ENCODE data around the gene ZNF777. TPM values are rescaled to one million over a fixed set of nuclear protein-coding genes. Genes with fewer than 3 reads are reported as not detected.
A peak's percentile ranks its signal among the peaks of the same experiment; 100 is the strongest.

Gene ZNF777
- total and polyA plus RNA-seq, 2 of the 4 experiments (the other 2 are of a cell fraction) = 3.2 to 6.5 TPM

DNA sequence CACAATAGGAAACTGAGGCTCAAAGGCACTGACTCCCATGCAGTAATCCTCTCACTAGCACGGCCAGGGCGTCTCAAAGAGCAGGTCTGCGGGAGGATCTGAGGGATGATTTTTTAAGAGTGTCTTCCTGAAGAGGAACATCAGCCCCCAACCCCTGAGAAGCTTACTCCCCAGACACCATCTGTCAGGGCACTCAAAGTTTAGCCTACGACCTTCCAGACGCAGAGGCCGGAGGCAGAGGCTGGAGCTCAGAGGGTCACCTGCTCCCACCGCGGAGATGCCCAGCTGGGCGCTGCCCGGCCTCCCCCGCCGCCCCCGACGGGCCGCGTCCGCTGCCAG, 1.7 kb downstream of the ZNF777 start:
- TF ChIP-seq MAZ (IDR thresholded peaks at IDR 0.05; ENCODE audit: borderline replicate concordance, low read depth, low read length) (no peak), NFE2L2 (IDR thresholded peaks at IDR 0.05; ENCODE audit: low read depth, low read length) (no peak), FOS (IDR thresholded peaks at IDR 0.05; ENCODE audit: low read depth, low read length) (no peak), CEBPB (IDR thresholded peaks at IDR 0.05; ENCODE audit: low read depth, low read length) (no peak), MAFK (IDR thresholded peaks at IDR 0.05; ENCODE audit: low read depth, low read length) (no peak), RCOR1 (IDR thresholded peaks at IDR 0.05; ENCODE audit: insufficient replicate concordance, low read length) (no peak), CHD1 (IDR thresholded peaks at IDR 0.05; ENCODE audit: low read depth, low read length) (no peak), BHLHE40 (IDR thresholded peaks at IDR 0.05; ENCODE audit: low read depth, low read length) (no peak), RFX5 (IDR thresholded peaks at IDR 0.05; ENCODE audit: low read depth, low read length) (no peak), RAD21 (IDR thresholded peaks at IDR 0.05; ENCODE audit: low read length) (no peak), SMC3 (IDR thresholded peaks at IDR 0.05; ENCODE audit: low read depth, low read length) (no peak), POLR2A (IDR thresholded peaks at IDR 0.05; ENCODE audit: low read depth, low read length) (no peak), MXI1 (IDR thresholded peaks at IDR 0.05; ENCODE audit: borderline replicate concordance, low read depth, low read length) (no peak)
- TF ChIP-seq, protein P1, sequence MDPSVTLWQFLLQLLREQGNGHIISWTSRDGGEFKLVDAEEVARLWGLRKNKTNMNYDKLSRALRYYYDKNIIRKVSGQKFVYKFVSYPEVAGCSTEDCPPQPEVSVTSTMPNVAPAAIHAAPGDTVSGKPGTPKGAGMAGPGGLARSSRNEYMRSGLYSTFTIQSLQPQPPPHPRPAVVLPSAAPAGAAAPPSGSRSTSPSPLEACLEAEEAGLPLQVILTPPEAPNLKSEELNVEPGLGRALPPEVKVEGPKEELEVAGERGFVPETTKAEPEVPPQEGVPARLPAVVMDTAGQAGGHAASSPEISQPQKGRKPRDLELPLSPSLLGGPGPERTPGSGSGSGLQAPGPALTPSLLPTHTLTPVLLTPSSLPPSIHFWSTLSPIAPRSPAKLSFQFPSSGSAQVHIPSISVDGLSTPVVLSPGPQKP (IDR thresholded peaks at IDR 0.05; ENCODE audit: borderline replicate concordance, low read depth, low read length) = no peak
- TF ChIP-seq, protein P2, sequence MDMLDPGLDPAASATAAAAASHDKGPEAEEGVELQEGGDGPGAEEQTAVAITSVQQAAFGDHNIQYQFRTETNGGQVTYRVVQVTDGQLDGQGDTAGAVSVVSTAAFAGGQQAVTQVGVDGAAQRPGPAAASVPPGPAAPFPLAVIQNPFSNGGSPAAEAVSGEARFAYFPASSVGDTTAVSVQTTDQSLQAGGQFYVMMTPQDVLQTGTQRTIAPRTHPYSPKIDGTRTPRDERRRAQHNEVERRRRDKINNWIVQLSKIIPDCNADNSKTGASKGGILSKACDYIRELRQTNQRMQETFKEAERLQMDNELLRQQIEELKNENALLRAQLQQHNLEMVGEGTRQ (IDR thresholded peaks at IDR 0.05; ENCODE audit: low read depth, low read length) = no peak
- TF ChIP-seq, protein P3, sequence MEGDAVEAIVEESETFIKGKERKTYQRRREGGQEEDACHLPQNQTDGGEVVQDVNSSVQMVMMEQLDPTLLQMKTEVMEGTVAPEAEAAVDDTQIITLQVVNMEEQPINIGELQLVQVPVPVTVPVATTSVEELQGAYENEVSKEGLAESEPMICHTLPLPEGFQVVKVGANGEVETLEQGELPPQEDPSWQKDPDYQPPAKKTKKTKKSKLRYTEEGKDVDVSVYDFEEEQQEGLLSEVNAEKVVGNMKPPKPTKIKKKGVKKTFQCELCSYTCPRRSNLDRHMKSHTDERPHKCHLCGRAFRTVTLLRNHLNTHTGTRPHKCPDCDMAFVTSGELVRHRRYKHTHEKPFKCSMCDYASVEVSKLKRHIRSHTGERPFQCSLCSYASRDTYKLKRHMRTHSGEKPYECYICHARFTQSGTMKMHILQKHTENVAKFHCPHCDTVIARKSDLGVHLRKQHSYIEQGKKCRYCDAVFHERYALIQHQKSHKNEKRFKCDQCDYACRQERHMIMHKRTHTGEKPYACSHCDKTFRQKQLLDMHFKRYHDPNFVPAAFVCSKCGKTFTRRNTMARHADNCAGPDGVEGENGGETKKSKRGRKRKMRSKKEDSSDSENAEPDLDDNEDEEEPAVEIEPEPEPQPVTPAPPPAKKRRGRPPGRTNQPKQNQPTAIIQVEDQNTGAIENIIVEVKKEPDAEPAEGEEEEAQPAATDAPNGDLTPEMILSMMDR (conservative IDR thresholded peaks at IDR 0.05; ENCODE audit: low read depth, low read length) = no peak
- peak overlapping the region; percentile 33 for H2AK9ac ChIP-seq (replicated peaks; ENCODE audit: low read depth, low read length, poor library complexity)
- H3K56ac ChIP-seq (ENCODE audit: extremely low read depth, insufficient read depth, low read length) = no peak overlapping the region
- BruUV-seq (replicated peaks) = no TSS peak
- H4K20me1 ChIP-seq (ENCODE audit: insufficient read depth, low read length) = peaks cover 16% of the 10 kb centered on the region
- H3K9me1 ChIP-seq (ENCODE audit: insufficient read depth, low read length) = no peaks in the 10 kb centered on the region; the same call in 1 of the 2 replicates
- no peak overlapping the region for H3K27ac ChIP-seq (ENCODE audit: insufficient read depth, low read length)
- peaks cover 29 to 39% of the 10 kb centered on the region in 2 experiments for H3K79me1 ChIP-seq (ENCODE audit: low read depth in 1 of 2, low read length in 2 of 2)
- peak overlapping the region; percentile 82; the same call in 1 of the 2 replicates for H3K23ac ChIP-seq (ENCODE audit: low read depth, low read length)
- no peak overlapping the region for H4K5ac ChIP-seq (ENCODE audit: low read depth, low read length)
- no peak for DNase-seq
- H4K91ac ChIP-seq (ENCODE audit: insufficient read depth, low read depth, low read length) = no peak overlapping the region
- dilution Hi-C loops (cut with HindIII; ENCODE audit: low sequenced_read_pairs, unreplicated experiment) = no loop called here
- H2BK120ac ChIP-seq (ENCODE audit: low read depth, low read length) = no peak overlapping the region
- H3K14ac ChIP-seq (replicated peaks; ENCODE audit: low read depth, low read length) = no peak overlapping the region
- peak overlapping the region; percentile 87 for H2AFZ ChIP-seq (replicated peaks; ENCODE audit: low read length, poor library complexity)
- WGBS, 2 experiments (ENCODE audit: extremely low coverage in 2 of 2, insufficient read length in 1 of 2) = 11% methylated on average over 5 of the region's 17 CpGs; no CpG with 5 or more reads in 1 of the 2 experiments
- in situ Hi-C loops (cut with MboI; ENCODE audit: low sequenced_read_pairs) = no loop called here
- H4K8ac ChIP-seq (ENCODE audit: low read depth in 2 of 2, low read length in 2 of 2) = peak overlapping the region; percentile 6 to 43; a peak in 2 of 4 replicates
- H3K4me2 ChIP-seq (ENCODE audit: low read depth, low read length) = peak overlapping the region; percentile 60
- intact Hi-C loops (cut with micrococcal nuclease) = no loop called here
- H2BK15ac ChIP-seq (ENCODE audit: low read depth, low read length) = no peak overlapping the region
- ATAC-seq (ENCODE audit: low read depth) = no peak
- H2BK5ac ChIP-seq (ENCODE audit: low read depth, low read length, poor library complexity, severe bottlenecking) = no peak overlapping the region
- H3K18ac ChIP-seq (ENCODE audit: low read depth, low read length) = no peak overlapping the region
- no peaks in the 10 kb centered on the region for H3K27me3 ChIP-seq (ENCODE audit: control insufficient read depth, insufficient read depth, low read length)
- peak overlapping the region; percentile 13; the same call in 1 of the 2 replicates for H2AK5ac ChIP-seq (ENCODE audit: low read depth, low read length)
- no peak overlapping the region for H2BK20ac ChIP-seq (ENCODE audit: low read depth, low read length)
- no peaks in the 10 kb centered on the region for H3K9me3 ChIP-seq (ENCODE audit: control insufficient read depth, insufficient read depth, low read length)
- H3K36me3 ChIP-seq (ENCODE audit: control insufficient read depth, insufficient read depth, low read length) = peaks cover 19% of the 10 kb centered on the region
- ChIA-PET POLR2A (ENCODE audit: unreplicated experiment) (interaction anchor here (0.6 kb wide), 1 partner anchor 81 kb away, joined by 3 read pairs; no protein-coding TSS in a partner anchor), CTCF (no interaction called here)
- H3K4me1 ChIP-seq (ENCODE audit: control insufficient read depth, insufficient read depth, low read length) = peaks cover 5% of the 10 kb centered on the region; the same call in 1 of the 2 replicates
- H3K9ac ChIP-seq (ENCODE audit: low read depth, low read length) = peak overlapping the region; percentile 51; the same call in 1 of the 2 replicates
- peak overlapping the region; percentile 91 for H3K4me3 ChIP-seq (ENCODE audit: insufficient read depth, low read depth, low read length)
- H3K4ac ChIP-seq (ENCODE audit: low read depth, low read length) = no peak overlapping the region

All from IMR-90 (cell line).